KMS-11 (cell line): ENCODE results near the gene CALD1.

Source experiments
- H2AFZ ChIP-seq: fragments of 200-600 bp; sonication (generic); 2 replicates; pipeline ENCODE4 v1.6.1; 2016; ENCODE audit warnings: antibody characterized with exemption, mixed run types, low read depth
- H3K27ac ChIP-seq: fragments of 200-600 bp; sonication (generic); 2 replicates; pipeline ENCODE4 v1.6.1; 2016; ENCODE audit warnings: mild to moderate bottlenecking, mixed run types
- H3K27me3 ChIP-seq: fragments of 200-600 bp; sonication (generic); 2 replicates; pipeline ENCODE4 v1.6.1; 2017; ENCODE audit warnings: mild to moderate bottlenecking, low read depth, mixed run types, moderate library complexity; ENCODE audit not compliant: insufficient read depth
- H3K36me3 ChIP-seq: fragments of 200-600 bp; sonication (generic); 2 replicates; pipeline ENCODE4 v1.6.1; 2017; ENCODE audit warnings: mild to moderate bottlenecking, mixed run types; ENCODE audit not compliant: insufficient read depth
- H3K4me1 ChIP-seq: fragments of 200-600 bp; sonication (generic); 2 replicates; pipeline ENCODE4 v1.6.1; 2016; ENCODE audit warnings: mild to moderate bottlenecking, low read depth, mixed run types; ENCODE audit not compliant: poor library complexity, severe bottlenecking
- H3K4me2 ChIP-seq: fragments of 200-600 bp; sonication (generic); 2 replicates; pipeline ENCODE4 v1.7.0; 2016; ENCODE audit warnings: mild to moderate bottlenecking, mixed run types
- H3K4me3 ChIP-seq: fragments of 200-600 bp; sonication (generic); IDR thresholded peaks from 2 replicates; pipeline ENCODE4 v1.6.1; 2017; ENCODE audit warnings: low read depth, low read length, mixed read lengths; ENCODE audit not compliant: insufficient read depth
- H3K79me2 ChIP-seq: fragments of 200-600 bp; sonication (generic); 2 replicates; pipeline ENCODE4 v1.6.1; 2016; ENCODE audit warnings: low read depth, mixed run types; ENCODE audit not compliant: insufficient read depth
- H3K9ac ChIP-seq: fragments of 200-600 bp; sonication (generic); 2 replicates; pipeline ENCODE4 v1.6.1; 2016; ENCODE audit warnings: mild to moderate bottlenecking, mixed run types
- H4K20me1 ChIP-seq: fragments of 200-600 bp; sonication (generic); 2 replicates; pipeline ENCODE4 v1.6.1; 2016; ENCODE audit warnings: mild to moderate bottlenecking, mixed run types; ENCODE audit not compliant: insufficient read depth
- CTCF ChIP-seq: fragments of 200-600 bp; sonication (generic); conservative IDR thresholded peaks from 2 replicates; pipeline ENCODE4 v1.6.1; 2017; ENCODE audit warnings: low read depth, mild to moderate bottlenecking, antibody characterized with exemption, low read length, moderate library complexity, mixed read lengths

Gene CALD1

GRCh38 chr7:134941952-134942351, 162.5 kb downstream of the CALD1 start:
- no peak overlapping the region for H2AFZ ChIP-seq
- H3K4me3 ChIP-seq, result no peak overlapping the region
- no peaks in the 10 kb centered on the region for H3K36me3 ChIP-seq
- no peaks in the 10 kb centered on the region for H3K4me1 ChIP-seq
- no peaks in the 10 kb centered on the region for H4K20me1 ChIP-seq
- TF ChIP-seq CTCF, result no peak
- no peaks in the 10 kb centered on the region for H3K27me3 ChIP-seq
- H3K4me2 ChIP-seq, result no peak overlapping the region
- H3K79me2 ChIP-seq, result no peaks in the 10 kb centered on the region
- no peak overlapping the region for H3K27ac ChIP-seq
- no peak overlapping the region for H3K9ac ChIP-seq

- no peaks in the 10 kb centered on the region for H3K79me2 ChIP-seq
- H3K4me1 ChIP-seq, result no peaks in the 10 kb centered on the region
- H3K36me3 ChIP-seq, result no peaks in the 10 kb centered on the region
- no peak overlapping the region for H3K27ac ChIP-seq
- no peak overlapping the region for H3K4me3 ChIP-seq
- H2AFZ ChIP-seq, result no peak overlapping the region
- H3K4me2 ChIP-seq, result no peak overlapping the region
- no peaks in the 10 kb centered on the region for H3K27me3 ChIP-seq
- no peak overlapping the region for H3K9ac ChIP-seq
- no peak for TF ChIP-seq CTCF
- no peaks in the 10 kb centered on the region for H4K20me1 ChIP-seq
These were observed 163.4 kb downstream of the CALD1 start for GRCh38 chr7:134942690-134943466.

- no peak overlapping the region for H3K4me2 ChIP-seq
These were observed 164.5 kb downstream of the CALD1 start for GRCh38 chr7:134943785-134944400.

GRCh38 chr7:134945691-134946090, 166.3 kb downstream of the CALD1 start:
- TF ChIP-seq CTCF, result no peak

More at GRCh38 chr7:134943785-134944400, 164.5 kb downstream of the CALD1 start:
- H3K4me1 ChIP-seq, result no peaks in the 10 kb centered on the region
- no peak overlapping the region for H3K4me3 ChIP-seq
- no peaks in the 10 kb centered on the region for H3K27me3 ChIP-seq
- H3K9ac ChIP-seq, result no peak overlapping the region
- no peak overlapping the region for H3K27ac ChIP-seq
- H2AFZ ChIP-seq, result no peak overlapping the region
- H4K20me1 ChIP-seq, result no peaks in the 10 kb centered on the region
- no peak for TF ChIP-seq CTCF
- no peaks in the 10 kb centered on the region for H3K36me3 ChIP-seq
- H3K79me2 ChIP-seq, result no peaks in the 10 kb centered on the region

More at GRCh38 chr7:134945691-134946090, 166.3 kb downstream of the CALD1 start:
- Histone ChIP-seq H3K27me3 (no peaks in the 10 kb centered on the region), H3K4me2 (no peak overlapping the region), H2AFZ (no peak overlapping the region), H3K27ac (no peak overlapping the region), H3K4me1 (no peaks in the 10 kb centered on the region), H3K4me3 (no peak overlapping the region), H4K20me1 (no peaks in the 10 kb centered on the region), H3K36me3 (no peaks in the 10 kb centered on the region), H3K79me2 (no peaks in the 10 kb centered on the region), H3K9ac (no peak overlapping the region)
